Measurements from ENCODE around the gene TLX2. TPM values are rescaled to one million over a fixed set of nuclear protein-coding genes. Genes with fewer than 3 reads are reported as not detected.

The TLX2 gene
- total and polyA plus RNA-seq, 2 of the 13 experiments (the other 11 are each of a cell fraction or from before 2014, with no cell fraction given): 0.05 to 0.20 TPM

GRCh38 chr2:74502720-74503505, 11.3 kb upstream of the TLX2 start (continued):
- peak; percentile 65; the same call in 1 of the 2 replicates for TF ChIP-seq HIC2 (CRISPR knock-in tag; IDR thresholded peaks at IDR 0.05; ENCODE audit: low read depth)
- no peak for TF ChIP-seq GPN1 (CRISPR knock-in tag; IDR thresholded peaks at IDR 0.05; ENCODE audit: borderline replicate concordance)
- TF ChIP-seq ZSCAN31 (CRISPR knock-in tag; IDR thresholded peaks at IDR 0.05; ENCODE audit: low read depth): peak; percentile 88; the same call in 1 of the 2 replicates
- TF ChIP-seq MBNL3 (CRISPR knock-in tag; conservative IDR thresholded peaks at IDR 0.05): no peak
- no peak; the same call in 1 of the 2 replicates for TF ChIP-seq MXD4 (CRISPR knock-in tag; IDR thresholded peaks at IDR 0.05)
- TF ChIP-seq SMAD3 (CRISPR knock-in tag; IDR thresholded peaks at IDR 0.05): peak; percentile 83
- peak; percentile 83; the same call in 1 of the 2 replicates for TF ChIP-seq CBX5 (CRISPR knock-in tag; IDR thresholded peaks at IDR 0.05; ENCODE audit: borderline replicate concordance)
- TF ChIP-seq ZNF703 (CRISPR knock-in tag; IDR thresholded peaks at IDR 0.05; ENCODE audit: borderline replicate concordance): no peak
- TF ChIP-seq NR2F6 (IDR thresholded peaks at IDR 0.05): no peak
- peak; percentile 75 for TF ChIP-seq NR2F6 (CRISPR knock-in tag; IDR thresholded peaks at IDR 0.05)
- peak; percentile 87 for TF ChIP-seq FOSL2 (CRISPR knock-in tag; IDR thresholded peaks at IDR 0.05)
- TF ChIP-seq SNAPC4 (CRISPR knock-in tag; IDR thresholded peaks at IDR 0.05): no peak
- no peak for TF ChIP-seq PHB2 (IDR thresholded peaks at IDR 0.05; ENCODE audit: partially characterized antibody)
- 0 out of 2 replicates have a peak, but pooled peaks have one; percentile 65 for TF ChIP-seq SRY (CRISPR knock-in tag; IDR thresholded peaks at IDR 0.05)
- TF ChIP-seq ZNF768 (CRISPR knock-in tag; IDR thresholded peaks at IDR 0.05): peak; percentile 58; the same call in 1 of the 2 replicates
- no peak; the same call in 1 of the 2 replicates for TF ChIP-seq TFAP4 (IDR thresholded peaks at IDR 0.05; ENCODE audit: borderline replicate concordance, low read depth)
- TF ChIP-seq ZNF879 (CRISPR knock-in tag; IDR thresholded peaks at IDR 0.05): no peak
- TF ChIP-seq REXO4 (CRISPR knock-in tag; IDR thresholded peaks at IDR 0.05; ENCODE audit: borderline replicate concordance): peak; percentile 41; the same call in 1 of the 2 replicates
- TF ChIP-seq NFIC (IDR thresholded peaks at IDR 0.05; ENCODE audit: low read length): no peak
- no peak for TF ChIP-seq ZUFSP (CRISPR knock-in tag; IDR thresholded peaks at IDR 0.05; ENCODE audit: borderline replicate concordance)
- TF ChIP-seq ZSCAN29 (CRISPR knock-in tag; conservative IDR thresholded peaks at IDR 0.05): 0 out of 2 replicates have a peak, but pooled peaks have one; percentile 46

Measured in HepG2 (cell line).